Ishikawa (cell line): ENCODE data around the gene VWA1.

Source experiments
- CEBPB ChIP-seq: IDR thresholded peaks from 2 replicates; pipeline ENCODE4 v1.6.1; 2012
- CREB1 ChIP-seq: IDR thresholded peaks from 2 replicates; pipeline ENCODE4 v1.6.1; 2012; ENCODE audit warnings: low read depth
- EGR1 ChIP-seq: IDR thresholded peaks from 2 replicates; pipeline ENCODE4 v1.6.1; 2012
- EP300 ChIP-seq: IDR thresholded peaks from 2 replicates; pipeline ENCODE4 v1.6.1; 2012; ENCODE audit warnings: borderline replicate concordance
- FOXM1 ChIP-seq: IDR thresholded peaks from 2 replicates; pipeline ENCODE4 v1.6.1; 2012; ENCODE audit warnings: low read depth, borderline replicate concordance
- MAX ChIP-seq: IDR thresholded peaks from 2 replicates; pipeline ENCODE4 v1.6.1; 2012
- NFIC ChIP-seq: IDR thresholded peaks from 2 replicates; pipeline ENCODE4 v1.6.1; 2012
- RAD21 ChIP-seq: IDR thresholded peaks from 2 replicates; pipeline ENCODE4 v1.6.1; 2012; ENCODE audit warnings: low read depth
- REST ChIP-seq: IDR thresholded peaks from 2 replicates; pipeline ENCODE4 v1.6.1; 2012; ENCODE audit warnings: low read depth, mild to moderate bottlenecking
- TAF1 ChIP-seq: IDR thresholded peaks from 2 replicates; pipeline ENCODE4 v1.6.1; 2012; ENCODE audit warnings: low read depth, mild to moderate bottlenecking
- TCF12 ChIP-seq: IDR thresholded peaks from 2 replicates; pipeline ENCODE4 v1.6.1; 2012; ENCODE audit warnings: low read depth
- TEAD4 ChIP-seq: IDR thresholded peaks from 2 replicates; pipeline ENCODE4 v1.6.1; 2012
- YY1 ChIP-seq: IDR thresholded peaks from 2 replicates; pipeline ENCODE4 v1.6.1; 2012; ENCODE audit warnings: low read depth
- ZBTB7A ChIP-seq: IDR thresholded peaks from 2 replicates; pipeline ENCODE4 v1.6.1; 2012; ENCODE audit warnings: low read depth
- TF ChIP-seq, protein P1 (sequence below): IDR thresholded peaks from 2 replicates; pipeline ENCODE4 v1.6.1; 2012

Gene VWA1

GRCh38 chr1:1406101-1406820 is 29.2 kb upstream of the VWA1 start:
- TF ChIP-seq TAF1 (no peak), CREB1 (no peak), EP300 (no peak), EGR1 (no peak), TCF12 (no peak)

DNA sequence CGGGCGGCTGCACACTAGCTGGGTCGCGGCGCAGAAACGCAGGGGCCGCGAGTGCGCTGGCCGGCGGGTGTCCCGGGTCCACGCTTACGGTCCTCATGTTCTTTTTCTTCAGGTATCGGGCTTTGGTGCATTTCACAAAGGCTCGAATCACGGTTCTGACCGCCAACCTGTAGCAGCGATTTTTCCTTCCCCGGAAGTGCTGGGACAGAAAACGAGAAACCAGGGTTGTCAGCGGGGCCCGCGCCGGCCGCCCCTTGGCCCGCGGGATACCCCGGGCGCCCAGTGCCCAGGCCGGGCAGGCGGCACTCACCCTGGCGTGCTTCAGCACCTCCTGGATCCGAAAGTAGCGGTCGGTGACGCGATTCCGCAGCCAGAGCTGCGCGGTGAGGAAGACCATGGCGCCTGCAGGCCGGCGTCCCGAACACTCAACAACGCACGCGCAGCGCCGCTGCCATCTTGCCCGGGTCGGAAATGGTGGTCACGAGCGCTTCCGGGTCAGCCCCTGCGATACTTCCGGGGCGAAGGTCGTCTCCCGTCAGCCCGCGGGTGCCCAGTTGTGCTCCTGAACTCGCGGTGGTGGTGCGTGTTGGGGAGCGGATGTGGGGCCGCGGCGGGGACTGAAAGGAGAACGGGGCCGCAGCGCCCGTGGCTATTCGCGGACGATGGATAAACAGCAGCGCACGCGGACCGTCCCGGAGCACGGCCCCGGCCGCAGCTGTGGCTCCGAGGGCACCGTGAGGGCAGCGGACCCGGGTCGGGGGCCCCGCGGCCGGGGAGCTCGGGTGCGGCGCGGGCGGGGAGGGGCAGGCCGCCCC is 28.5 kb upstream of the VWA1 start, which contains the start of gene MRPL20:
Gene MRPL20, minus strand, starts transcription at position 473 of the 815 bp plus-strand sequence. Its CDS starts 76 bp downstream, at position 397.
- TF ChIP-seq CREB1 (peak; percentile 48; the same call in 1 of the 2 replicates), YY1 (peak; percentile 97), TEAD4 (peak; percentile 47; the same call in 1 of the 2 replicates), CEBPB (no peak), ZBTB7A (no peak; the same call in 1 of the 2 replicates), TCF12 (peak; percentile 78), REST (peak; percentile 19; the same call in 1 of the 2 replicates), EP300 (peak; percentile 64; the same call in 1 of the 2 replicates), TAF1 (peak; percentile 99), RAD21 (no peak), MAX (peak; percentile 95), FOXM1 (no peak), EGR1 (peak; percentile 89), NFIC (peak; percentile 47; the same call in 1 of the 2 replicates)
- TF ChIP-seq, protein P1, sequence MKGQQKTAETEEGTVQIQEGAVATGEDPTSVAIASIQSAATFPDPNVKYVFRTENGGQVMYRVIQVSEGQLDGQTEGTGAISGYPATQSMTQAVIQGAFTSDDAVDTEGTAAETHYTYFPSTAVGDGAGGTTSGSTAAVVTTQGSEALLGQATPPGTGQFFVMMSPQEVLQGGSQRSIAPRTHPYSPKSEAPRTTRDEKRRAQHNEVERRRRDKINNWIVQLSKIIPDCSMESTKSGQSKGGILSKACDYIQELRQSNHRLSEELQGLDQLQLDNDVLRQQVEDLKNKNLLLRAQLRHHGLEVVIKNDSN, result peak; percentile 71

- no peak for TF ChIP-seq RAD21
- no peak for TF ChIP-seq TAF1
- TF ChIP-seq CREB1, result no peak
- TF ChIP-seq YY1, result no peak
- no peak for TF ChIP-seq NFIC
- no peak for TF ChIP-seq MAX
- no peak for TF ChIP-seq ZBTB7A
- TF ChIP-seq, protein P1, result no peak
- no peak for TF ChIP-seq EGR1
- TF ChIP-seq TCF12, result no peak
- TF ChIP-seq EP300, result no peak
- TF ChIP-seq REST, result no peak
- no peak for TF ChIP-seq FOXM1
- no peak for TF ChIP-seq TEAD4
- TF ChIP-seq CEBPB, result no peak
These were observed 27.7 kb upstream of the VWA1 start for GRCh38 chr1:1407636-1408318.

GRCh38 chr1:1411626-1412025 is 23.9 kb upstream of the VWA1 start:
- no peak for TF ChIP-seq EGR1
- no peak for TF ChIP-seq YY1
- no peak for TF ChIP-seq NFIC
- TF ChIP-seq FOXM1, result no peak
- no peak for TF ChIP-seq CEBPB
- TF ChIP-seq ZBTB7A, result no peak
- no peak for TF ChIP-seq EP300

DNA sequence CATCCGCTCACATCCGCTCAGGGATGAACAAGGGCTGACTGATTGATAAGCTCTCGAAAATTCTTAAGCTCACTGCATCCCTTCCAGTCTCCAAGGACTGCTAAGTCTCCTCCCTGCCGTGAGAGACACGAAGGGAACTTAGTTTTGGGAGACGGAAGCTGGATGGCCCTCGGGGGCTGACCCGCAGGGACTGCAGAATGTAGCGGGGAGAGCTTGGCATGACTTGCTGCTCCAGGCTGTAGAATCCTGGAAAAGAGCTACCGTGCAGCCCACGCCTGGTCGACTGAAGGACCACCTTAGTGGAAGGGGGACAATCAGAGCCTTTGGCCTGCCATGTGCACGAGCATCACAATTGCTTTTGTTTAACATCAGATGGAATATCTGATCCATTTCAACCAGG is 19.7 kb upstream of the VWA1 start:
- TF ChIP-seq TEAD4 (no peak), EP300 (no peak), YY1 (no peak), CREB1 (no peak), CEBPB (no peak), FOXM1 (no peak), RAD21 (no peak), TAF1 (no peak), ZBTB7A (no peak), MAX (no peak), NFIC (no peak), REST (no peak), EGR1 (no peak), TCF12 (no peak)
- TF ChIP-seq, protein P1, result no peak
